ENCODE results near the gene NAB2. TPM values are rescaled to one million over a fixed set of nuclear protein-coding genes. Genes with fewer than 3 reads are reported as not detected.
"Not testable (repeated sequence)": the region's sequence is repeated elsewhere in the genome, so short reads cannot be mapped to it uniquely, and the experiment has no call there.

Gene NAB2
- total RNA-seq, 1 experiment from 2014 or later, result 15.1 TPM

DNA sequence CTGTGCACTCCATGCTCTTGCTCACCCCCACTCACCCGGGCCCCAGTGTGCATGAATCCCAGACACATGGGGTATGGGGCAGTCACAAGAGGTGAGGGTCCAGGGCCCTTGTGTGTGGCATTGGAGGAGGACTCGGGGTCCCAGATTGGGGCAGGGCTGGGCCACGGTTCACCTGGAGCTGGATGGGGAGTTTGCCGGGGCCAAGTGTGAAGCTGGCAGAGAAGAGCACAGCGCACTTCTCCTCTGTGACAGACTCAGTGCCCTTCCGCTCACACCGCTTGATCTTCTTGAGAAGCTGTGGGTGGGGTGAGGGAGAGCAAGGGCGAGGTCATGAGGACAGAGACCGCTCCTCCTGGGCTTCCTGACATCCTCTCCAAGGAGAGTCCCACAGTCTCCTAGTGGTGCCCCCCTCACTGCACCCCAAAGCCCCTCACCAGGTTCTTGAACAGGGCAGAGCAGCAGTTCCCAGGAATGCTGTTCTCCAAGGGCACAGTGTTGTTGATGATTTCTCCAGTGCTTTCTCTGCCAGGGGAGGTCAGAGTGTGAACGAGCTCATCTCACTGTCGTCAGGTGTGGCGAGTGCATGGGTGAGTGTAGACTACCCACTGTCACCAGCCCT is 15.5 kb downstream of the NAB2 start:
- in situ Hi-C loops (cut with HindIII; ENCODE audit: low pct_unique_long_range_greater_than_20kb, low sequenced_read_pairs), result no loop called here
- DNase-seq (ENCODE audit: low read depth), result no peak

DNA sequence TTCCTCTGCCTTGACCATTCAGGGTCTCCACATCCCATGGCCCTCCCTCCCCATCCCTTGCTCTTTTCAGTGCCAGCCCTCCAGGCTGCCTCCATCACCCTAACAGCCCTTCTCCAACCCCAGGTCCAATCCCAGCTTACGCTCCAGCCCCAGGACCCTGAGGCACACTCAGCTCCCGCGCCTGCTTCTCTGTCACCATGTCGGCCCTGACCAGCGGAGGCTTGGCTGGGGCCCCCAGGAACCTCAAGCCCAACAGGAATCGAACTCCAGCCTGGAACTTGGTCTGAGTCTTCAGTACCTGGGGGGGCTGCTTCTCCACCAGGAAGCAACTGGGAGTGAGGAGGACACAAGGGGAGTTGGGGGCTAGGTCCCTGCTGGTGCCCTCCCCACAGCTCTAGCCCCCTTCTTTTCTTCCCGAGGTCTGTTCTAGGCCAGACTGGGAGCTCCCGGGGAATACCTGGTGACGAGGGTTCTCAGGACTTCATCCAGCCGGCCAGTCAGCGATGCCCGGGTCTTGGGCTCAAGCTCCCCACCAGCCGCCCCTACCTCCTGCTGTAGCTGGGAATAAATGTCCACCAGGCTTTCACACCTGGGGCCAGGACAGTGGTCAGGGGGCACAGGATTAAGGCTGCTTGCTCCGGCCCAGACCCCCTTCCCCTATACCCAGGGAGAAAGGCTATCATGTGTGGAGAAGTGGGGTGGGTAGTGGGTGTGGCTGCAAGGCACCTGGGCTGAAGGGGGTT is 16.3 kb downstream of the NAB2 start:
- in situ Hi-C loops (cut with HindIII; ENCODE audit: low pct_unique_long_range_greater_than_20kb, low sequenced_read_pairs), result no loop called here
- DNase-seq (ENCODE audit: low read depth), result no peak

DNA sequence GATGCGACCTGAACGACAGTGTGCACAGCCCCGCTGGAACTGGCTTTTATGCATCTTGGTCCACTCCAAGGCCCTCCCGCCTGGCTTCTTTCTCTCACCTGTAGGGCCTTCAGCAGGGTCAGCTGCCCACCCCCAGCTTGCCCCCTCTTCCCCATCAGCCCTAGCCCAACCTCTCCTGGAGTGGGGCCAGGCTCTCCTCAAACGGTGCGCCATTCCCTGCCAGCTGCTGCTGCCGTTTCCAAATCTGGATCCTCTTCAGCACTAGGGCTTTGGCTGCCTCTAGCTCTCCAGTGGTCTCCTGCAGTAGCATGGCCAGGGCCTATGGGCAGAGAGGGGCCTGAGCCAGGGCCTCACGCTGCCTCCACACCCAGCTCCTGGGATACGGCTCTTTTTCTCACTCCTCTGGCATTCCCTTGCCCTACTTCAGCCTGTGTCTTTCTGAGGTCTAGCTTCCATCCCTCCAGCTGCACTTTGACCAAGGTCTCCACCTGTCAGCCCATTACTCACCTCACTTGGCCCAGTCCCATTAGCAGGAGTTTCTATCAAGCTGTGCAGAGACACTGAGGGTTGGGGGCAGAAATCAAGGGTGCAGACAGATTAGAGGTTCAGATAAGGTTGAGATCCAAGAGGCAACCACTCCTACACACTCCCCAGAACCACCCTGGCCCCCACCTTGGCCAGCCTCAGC is 17.3 kb downstream of the NAB2 start:
- no peak for DNase-seq (ENCODE audit: low read depth)
- in situ Hi-C loops (cut with HindIII; ENCODE audit: low pct_unique_long_range_greater_than_20kb, low sequenced_read_pairs), result no loop called here

DNA sequence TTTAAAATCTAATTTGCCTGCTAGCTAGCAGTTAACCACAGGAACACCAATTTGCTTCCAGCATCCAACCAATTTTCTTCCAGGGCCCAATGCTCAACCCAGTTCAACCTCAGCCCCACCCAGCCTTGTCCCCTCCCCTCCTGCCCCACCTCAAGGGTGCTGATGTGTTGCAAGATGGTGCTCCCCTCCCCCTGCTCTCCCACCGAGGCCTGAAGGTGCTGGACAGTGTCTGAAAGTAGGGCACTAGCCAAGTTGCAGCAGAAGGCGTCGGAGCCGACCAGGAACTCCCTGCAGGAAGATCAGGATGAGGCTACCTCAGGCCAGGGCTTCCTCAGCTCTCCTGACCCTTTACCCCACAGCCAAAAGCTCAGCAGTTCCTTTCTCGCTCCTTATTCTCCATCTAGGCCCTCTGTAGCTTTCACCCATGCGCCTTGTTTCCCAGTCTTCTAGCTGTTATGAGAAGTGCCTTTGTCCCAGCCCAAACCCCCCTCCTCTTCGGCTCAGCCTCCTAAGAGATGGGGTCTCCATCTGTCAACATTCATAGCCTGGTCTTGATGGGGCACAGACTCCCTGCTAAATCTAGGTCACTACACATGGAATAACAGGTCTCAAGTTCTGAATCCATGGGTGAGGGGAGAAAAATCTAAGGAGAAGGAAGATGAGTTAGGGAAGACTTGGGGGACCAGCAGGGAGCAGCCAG is 18.7 kb downstream of the NAB2 start:
- no peak for DNase-seq (ENCODE audit: low read depth)
- in situ Hi-C loops (cut with HindIII; ENCODE audit: low pct_unique_long_range_greater_than_20kb, low sequenced_read_pairs), result no loop called here

DNA sequence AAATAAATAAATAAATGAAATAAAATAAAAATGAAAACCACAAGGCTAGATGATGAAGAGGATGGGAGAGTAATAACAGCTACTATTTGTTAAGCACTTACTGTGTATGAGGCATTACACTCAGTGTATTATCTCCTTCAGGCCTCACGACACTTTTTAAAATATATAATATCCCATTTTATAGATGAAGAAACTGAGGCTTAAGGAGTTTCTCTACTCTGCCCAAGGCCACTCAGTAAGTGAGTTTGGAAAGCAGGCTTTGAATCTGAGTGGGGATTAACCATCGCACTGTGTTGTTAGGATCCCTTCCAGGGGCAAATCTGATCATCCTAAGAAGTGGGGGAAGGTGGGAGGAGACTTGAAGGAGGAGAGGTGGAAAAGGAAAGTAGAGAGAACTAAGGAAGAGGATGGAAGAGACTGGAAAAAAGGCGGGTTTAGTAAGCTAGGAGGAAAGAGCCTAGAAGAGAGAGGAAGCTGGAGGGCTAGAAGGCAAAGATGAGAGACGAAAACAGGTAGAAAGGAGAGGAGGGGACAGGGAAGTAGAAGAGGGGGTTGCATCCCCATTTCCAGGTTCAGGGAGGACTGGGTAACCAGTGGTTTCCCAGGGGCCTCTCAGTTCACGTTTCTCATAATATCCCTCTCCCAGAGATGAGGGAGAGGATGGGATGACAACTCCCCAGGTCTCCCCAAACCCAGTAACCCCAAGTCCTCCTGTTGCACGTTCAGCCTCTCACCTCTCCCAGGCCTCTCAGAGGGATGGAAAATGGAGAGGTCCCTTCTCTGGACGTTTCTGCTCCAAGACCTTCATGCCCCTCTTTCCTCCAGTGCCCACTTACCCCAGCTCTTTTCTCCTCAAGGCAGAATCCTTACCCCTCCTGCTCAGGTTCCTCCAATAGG is 20.5 kb downstream of the NAB2 start:
- no peak for DNase-seq (ENCODE audit: low read depth)
- in situ Hi-C loops (cut with HindIII; ENCODE audit: low pct_unique_long_range_greater_than_20kb, low sequenced_read_pairs), result no loop called here

DNA sequence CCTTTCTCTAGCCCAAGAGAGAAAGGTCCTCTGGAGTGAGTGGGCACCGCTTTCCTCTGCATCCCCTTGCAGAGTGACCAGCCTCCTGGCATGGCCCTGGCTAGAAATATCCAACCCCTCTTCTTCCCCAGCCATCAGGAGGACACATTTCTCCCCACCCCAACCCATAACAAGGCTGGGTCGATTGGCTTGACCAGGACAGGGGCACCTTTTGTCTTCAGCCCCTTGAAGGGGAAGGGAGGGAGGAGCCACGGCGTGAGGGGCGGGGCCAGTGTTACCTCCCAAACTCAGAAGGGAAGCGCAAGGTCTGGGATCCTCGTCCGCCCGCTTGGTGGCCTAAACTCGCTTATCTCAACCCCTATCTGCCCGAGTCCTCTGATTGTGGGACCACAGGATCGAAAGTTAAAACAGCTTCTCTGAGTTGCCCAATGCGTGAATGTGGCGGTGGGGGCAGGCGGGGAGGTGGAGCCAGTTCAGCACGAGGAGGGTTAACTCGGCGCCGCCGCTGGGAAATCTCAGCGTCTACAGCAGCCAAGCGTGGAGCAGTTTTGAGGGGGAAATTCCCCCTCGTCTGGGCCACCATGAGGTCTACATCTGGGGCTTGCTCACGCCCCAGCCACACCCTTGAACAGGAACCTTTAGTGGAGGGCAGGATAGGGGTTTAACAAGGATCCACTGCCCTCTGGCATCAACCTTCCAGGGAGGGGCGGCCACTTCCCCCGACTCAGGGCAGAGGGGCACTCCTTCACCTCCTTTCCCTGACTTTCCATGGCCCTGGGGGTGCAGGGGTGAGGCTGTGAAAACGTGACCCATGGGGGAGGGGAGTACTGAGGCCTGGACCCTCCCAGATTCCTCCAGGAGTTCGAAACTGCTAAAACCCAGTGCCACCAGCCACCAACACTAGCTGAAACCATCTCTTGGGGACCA is 21.5 kb downstream of the NAB2 start:
- in situ Hi-C loops (cut with HindIII; ENCODE audit: low pct_unique_long_range_greater_than_20kb, low sequenced_read_pairs), result no loop called here
- DNase-seq (ENCODE audit: low read depth), result peak; percentile 70

DNA sequence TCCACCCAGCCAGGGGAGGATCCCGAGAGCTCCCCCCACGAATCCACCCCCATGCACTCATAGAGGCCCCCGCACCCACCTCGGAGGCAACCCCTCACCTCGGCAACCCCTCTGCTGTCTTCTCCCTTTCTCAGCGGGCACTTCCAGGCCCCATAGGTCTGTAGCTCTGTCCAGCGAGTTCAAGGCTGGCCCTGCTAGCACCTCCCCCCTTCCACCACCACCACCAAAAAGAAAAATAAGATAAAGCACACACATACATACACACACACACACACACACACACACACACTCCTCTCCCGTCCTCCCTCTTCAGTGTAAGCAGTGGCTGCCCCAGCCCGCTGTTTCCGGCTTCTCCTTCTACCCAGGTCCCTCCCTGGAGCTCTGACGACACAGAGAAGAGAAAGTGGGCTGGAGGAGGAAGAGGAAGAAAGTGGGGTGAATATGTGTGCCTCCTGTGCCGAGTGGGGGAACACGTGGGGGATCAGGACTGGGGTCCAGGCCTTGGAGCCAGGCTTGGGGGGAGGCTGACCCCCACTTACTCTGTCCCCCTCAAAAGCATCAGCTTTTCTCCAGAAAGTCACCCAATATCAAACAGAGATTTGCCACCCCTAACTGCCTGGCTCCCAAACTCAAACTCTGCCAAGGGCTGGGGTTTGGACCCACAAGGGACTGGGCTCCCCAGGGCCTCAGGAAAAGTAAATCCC is 22.3 kb downstream of the NAB2 start, which contains the start of gene STAT6:
Gene STAT6, minus strand, starts transcription at position 332 of the 704 bp plus-strand sequence. CDS start 3,084 bp downstream, outside the sequence.
- in situ Hi-C loops (cut with HindIII; ENCODE audit: low pct_unique_long_range_greater_than_20kb, low sequenced_read_pairs), result no loop called here
- peak; percentile 94 for DNase-seq (ENCODE audit: low read depth)

DNA sequence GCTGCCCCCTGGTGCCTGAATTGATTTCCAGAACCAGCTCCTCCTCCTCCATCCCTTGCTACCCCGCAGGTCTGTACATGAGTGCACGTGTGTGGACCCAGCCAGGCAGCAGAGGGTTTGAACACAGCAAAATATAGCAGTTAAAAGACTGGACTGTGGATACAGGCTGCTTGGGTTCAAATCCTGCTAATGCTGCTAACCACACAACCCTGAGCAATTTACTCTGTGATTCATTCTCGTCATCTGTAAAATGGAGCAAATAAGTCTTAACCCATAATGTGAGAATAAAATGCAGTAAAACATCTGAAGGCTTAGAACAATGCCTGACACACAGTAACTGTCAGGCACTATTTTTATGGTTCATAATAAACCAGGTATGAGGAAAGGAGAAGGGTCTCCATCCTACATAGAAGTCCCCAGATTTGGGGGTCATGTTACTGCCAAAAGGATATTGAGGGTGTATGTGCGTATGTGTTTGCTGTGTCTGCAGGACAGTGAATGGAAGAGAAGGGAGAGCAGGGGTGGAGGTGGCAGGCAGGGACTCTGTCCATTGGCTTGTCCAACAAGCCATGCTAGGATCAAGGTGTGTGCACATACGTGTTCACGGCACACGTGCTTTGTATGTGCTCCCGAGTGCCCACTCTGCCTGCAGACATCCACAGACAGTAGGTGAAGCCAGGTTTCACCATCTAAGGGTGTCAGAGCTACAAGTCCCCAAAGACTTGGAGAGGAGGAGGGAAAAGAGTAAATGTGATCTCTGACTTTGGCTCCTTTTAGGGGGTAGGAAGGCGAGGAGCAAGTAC is 23.8 kb downstream of the NAB2 start:
- in situ Hi-C loops (cut with HindIII; ENCODE audit: low pct_unique_long_range_greater_than_20kb, low sequenced_read_pairs), result no loop called here
- DNase-seq (ENCODE audit: low read depth), result no peak

DNA sequence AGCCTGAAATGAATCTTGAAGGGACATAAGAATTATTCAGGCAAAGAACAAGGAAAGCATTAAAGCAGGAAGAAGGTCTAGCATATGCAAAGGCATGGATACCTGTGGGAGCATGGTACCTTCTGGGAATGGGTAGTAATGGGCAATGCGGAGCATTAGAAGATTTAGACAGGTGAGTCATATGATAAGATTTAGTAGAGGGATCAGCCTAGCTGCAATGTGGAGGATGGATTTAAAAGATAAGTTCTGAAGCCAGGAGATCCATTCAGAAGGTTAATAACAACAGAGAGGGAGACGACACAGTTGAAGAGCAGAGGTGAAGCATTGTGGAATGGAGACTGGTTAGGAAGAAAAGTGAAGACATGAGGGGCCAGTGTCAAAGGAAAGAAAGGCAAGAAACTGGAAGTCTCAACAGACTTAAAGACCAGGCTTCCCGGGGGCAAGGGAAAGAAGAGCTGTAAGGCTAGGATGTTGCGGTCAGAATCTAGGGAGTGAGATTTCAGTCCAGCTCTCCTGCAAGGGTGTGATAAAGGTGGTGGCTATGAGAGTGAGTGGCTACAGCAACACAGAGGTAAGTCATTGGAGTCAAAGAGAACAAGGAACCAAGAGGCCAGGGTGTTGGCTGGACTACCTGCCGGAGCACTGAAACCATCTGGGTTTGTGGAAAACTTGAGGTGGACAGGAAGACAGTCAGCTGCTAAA is 27.8 kb downstream of the NAB2 start:
- in situ Hi-C loops (cut with HindIII; ENCODE audit: low pct_unique_long_range_greater_than_20kb, low sequenced_read_pairs), result no loop called here
- DNase-seq (ENCODE audit: low read depth), result no peak

DNA sequence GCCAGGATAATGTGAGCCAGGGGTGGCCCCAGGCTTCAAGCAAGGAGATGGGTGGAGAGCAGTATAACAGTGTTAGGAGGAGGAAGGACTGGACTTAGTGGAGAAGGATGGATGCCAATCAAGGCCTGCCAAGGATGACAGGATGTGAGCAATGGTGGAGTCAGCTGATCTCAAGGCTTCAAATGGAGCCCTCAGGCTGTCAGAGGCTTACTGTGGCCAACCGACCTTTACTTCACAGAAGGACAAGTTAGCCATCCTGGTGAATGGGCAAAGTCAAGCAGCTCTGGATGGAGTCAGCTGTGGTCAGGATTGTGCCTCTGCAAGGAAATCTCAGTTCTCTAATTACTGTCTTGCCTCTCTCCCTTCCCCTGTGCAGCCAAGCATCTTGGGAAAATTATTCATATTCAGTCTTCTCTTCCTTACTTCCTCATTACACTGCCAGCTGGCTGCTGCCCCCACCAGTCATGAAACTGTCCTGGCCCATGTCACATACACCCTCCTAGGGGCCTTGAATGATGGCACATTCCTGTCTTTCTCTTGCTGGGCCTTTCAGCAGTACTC is 29.9 kb downstream of the NAB2 start:
- in situ Hi-C loops (cut with HindIII; ENCODE audit: low pct_unique_long_range_greater_than_20kb, low sequenced_read_pairs), result no loop called here
- no peak for DNase-seq (ENCODE audit: low read depth)

DNA sequence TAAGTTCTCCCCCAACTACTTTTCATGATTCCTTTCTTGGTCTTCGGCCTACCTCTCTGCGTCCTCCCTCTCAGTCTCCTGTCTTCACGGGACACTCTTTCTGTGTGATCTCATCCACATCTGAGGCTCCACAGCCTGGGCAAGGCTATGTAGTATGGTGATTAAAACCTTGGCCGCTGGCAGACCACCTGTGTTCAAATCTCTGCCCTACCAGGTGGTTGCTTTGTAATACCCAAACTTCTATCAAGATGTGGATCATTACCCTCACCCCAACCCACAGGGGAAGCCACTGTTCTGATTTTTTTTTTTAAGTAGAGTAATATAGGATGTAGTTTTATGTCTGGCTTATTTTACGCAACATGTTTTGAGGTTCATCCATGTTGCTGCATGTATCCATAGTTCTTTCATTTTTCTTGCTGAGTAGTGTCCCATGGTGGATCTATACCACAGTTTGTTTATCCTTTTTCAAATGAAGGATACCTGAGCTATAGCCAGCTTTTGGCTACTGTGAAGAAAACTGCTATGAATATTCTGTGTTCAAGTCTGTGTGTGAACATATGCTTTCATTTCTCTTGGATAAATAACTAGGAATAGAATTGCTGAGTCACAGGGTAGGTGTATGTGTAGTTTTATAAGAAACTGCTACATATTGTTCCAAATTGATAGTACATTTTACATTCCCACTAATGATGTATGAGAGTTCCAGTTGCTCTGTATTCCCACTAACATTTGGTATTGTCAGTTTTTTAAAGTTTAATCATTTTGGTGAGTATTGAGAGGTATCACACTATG is 30.6 kb downstream of the NAB2 start:
- no peak for DNase-seq (ENCODE audit: low read depth)
- in situ Hi-C loops (cut with HindIII; ENCODE audit: low pct_unique_long_range_greater_than_20kb, low sequenced_read_pairs), result loop anchor here (5.0 kb wide), 1 partner anchor 53 kb away; no protein-coding TSS in a partner anchor

DNA sequence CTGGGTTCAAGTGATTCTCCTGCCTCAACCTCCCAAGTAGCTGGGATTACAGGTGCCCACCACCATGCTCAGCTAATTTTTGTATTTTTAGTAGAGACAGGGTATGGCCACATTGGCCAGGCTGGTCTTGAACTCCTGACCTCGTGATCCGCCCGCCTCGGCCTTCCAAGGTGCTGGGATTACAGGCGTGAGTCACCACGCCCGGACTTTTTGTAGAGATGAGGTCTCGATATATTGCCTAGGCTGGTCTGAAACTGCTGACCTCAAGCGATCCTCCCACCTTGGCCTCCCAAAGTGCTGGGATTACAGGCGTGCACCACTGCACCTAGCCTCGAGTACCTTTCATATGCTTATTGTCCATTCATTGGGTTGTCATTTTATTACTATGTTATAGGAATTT is 31.8 kb downstream of the NAB2 start:
- DNase-seq (ENCODE audit: low read depth), result not testable (repeated sequence)
- in situ Hi-C loops (cut with HindIII; ENCODE audit: low pct_unique_long_range_greater_than_20kb, low sequenced_read_pairs), result loop anchor here (5.0 kb wide), 1 partner anchor 52 kb away; no protein-coding TSS in a partner anchor

DNA sequence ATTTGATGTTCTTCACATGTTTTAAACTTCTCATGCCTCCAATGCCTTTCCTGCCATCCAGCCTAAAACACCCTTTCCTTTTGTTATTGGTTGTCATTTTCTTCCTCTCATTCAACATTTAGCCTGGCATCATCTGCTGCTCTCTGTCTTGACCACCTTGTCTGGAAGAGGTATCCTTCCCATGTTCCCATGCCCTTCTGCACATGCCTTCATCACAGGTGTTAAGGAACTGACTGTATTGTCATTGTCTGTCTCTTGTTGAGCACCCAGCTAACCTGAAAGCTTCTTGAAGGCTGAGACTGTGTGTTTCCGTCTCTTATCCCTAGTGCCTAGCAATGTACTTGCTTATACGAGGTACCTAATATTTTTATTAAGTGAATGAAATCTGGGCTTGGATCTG is 34.9 kb downstream of the NAB2 start:
- DNase-seq (ENCODE audit: low read depth), result no peak
- in situ Hi-C loops (cut with HindIII; ENCODE audit: low pct_unique_long_range_greater_than_20kb, low sequenced_read_pairs), result loop anchor here (5.0 kb wide), 1 partner anchor 48 kb away; no protein-coding TSS in a partner anchor

Measured in Caki2 (cell line).